ENCODE results near the gene TRPV2. TPM values are rescaled to one million over a fixed set of nuclear protein-coding genes. Genes with fewer than 3 reads are reported as not detected.
A peak's percentile ranks its signal among the peaks of the same experiment; 100 is the strongest.
"Not testable (repeated sequence)": the region's sequence is repeated elsewhere in the genome, so short reads cannot be mapped to it uniquely, and the experiment has no call there.

The TRPV2 gene
- total and polyA plus RNA-seq, 7 donors, result 1.6 to 10.3 (median 3.9) TPM

DNA sequence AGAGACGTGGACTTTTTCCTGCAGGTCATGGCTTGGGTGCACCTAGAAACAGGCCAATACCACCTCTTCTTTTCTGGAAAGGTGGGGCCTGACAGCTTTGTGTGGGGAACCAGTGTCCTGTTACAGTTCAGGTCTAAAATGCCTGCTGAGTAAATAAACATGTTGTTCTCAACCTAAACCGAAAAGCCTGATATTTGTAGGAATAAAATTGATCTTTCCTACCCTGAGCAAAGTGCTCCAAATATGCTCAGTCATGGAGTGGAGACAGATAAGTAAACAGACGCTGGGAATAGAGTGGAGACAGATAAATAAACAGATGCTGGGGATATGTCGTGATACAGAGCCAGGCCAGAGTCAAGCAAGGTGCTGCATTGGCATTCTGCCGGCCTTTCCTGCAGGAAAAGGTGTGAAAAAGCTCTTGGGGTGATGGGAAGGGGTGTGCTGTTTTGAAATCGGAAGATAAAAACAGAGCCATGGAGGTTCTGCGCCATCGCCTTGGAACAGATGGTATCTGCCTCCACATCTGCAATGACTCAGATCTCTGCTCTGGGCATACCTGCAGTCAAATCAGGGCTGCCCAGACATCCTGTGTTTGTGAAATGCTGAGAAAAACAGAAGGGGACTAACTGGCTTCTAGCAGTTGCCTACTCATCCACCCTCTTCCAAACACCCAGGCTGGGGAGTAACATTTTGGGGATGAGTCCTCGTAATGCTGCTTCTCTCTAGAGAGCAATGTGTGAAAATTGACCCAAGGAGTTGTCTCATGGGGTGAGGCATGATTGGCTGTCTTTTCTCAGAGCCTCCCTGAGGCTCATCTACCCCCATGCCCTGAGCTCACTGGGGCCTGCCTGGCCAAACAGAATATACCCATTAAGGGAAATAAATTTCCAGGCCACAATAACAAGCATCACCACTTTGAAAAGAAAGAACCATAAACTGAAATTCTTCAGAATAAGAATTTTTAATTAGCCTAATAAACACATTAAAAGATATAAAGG, 16.8 kb upstream of the TRPV2 start:
- Histone ChIP-seq H3K4me1 (peaks cover 16% of the 10 kb centered on the region), H3K9me3 (no peaks in the 10 kb centered on the region), H3K4me3 (peak overlapping the region; percentile 19), H3K36me3 (ENCODE audit: insufficient read depth in 1 of 2, low read depth in 1 of 2) (no peaks in the 10 kb centered on the region), H3K27ac (peak overlapping the region; percentile 10), H3K27me3 (ENCODE audit: insufficient read depth in 3 of 3, low read length in 2 of 3) (no peaks in the 10 kb centered on the region)
- intact Hi-C loops (cut with DNase I), result no loop called here
- TF ChIP-seq, protein P1, sequence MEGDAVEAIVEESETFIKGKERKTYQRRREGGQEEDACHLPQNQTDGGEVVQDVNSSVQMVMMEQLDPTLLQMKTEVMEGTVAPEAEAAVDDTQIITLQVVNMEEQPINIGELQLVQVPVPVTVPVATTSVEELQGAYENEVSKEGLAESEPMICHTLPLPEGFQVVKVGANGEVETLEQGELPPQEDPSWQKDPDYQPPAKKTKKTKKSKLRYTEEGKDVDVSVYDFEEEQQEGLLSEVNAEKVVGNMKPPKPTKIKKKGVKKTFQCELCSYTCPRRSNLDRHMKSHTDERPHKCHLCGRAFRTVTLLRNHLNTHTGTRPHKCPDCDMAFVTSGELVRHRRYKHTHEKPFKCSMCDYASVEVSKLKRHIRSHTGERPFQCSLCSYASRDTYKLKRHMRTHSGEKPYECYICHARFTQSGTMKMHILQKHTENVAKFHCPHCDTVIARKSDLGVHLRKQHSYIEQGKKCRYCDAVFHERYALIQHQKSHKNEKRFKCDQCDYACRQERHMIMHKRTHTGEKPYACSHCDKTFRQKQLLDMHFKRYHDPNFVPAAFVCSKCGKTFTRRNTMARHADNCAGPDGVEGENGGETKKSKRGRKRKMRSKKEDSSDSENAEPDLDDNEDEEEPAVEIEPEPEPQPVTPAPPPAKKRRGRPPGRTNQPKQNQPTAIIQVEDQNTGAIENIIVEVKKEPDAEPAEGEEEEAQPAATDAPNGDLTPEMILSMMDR (IDR thresholded peaks at IDR 0.05), result no peak
- peak in 1 of 2 donors; percentile 7 for DNase-seq
- no peak for ATAC-seq
- 66% methylated on average over 9 of the region's 9 CpGs for WGBS, 3 donors

DNA sequence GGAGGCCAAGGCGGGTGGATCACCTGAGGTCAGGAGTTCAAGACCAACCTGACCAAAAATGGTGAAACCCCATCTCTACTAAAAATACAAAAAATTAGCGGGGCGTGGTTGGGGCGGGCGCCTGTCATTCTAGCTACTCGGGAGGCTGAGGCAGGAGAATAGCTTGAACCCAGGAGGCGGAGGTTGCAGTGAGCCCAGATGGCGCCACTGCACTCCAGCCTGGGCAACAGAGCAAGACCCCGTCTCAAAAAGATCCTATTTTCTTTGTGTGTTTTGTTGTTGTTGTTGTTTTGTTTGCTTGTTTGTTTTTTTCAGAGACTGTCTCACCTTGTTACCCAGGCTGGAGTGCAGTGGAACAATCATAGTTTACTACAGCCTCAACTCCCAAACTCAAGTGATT, 11.5 kb upstream of the TRPV2 start:
- H3K27ac ChIP-seq; H3K9me3 ChIP-seq; H3K4me1 ChIP-seq; intact Hi-C loops (cut with DNase I); H3K4me3 ChIP-seq; ATAC-seq; H3K36me3 ChIP-seq (ENCODE audit: insufficient read depth in 1 of 2, low read depth in 1 of 2): not testable (repeated sequence)
- H3K27me3 ChIP-seq (ENCODE audit: insufficient read depth in 3 of 3, low read length in 2 of 3), result peaks cover 0 to 25% (median 8%) of the 10 kb centered on the region in 3 donors
- DNase-seq, result peak in 1 of 2 donors; percentile 8
- 95 to 97% (median 95%) methylated on average over 9 of the region's 9 CpGs for WGBS, 3 donors

- DNase-seq (peak; percentile 47 to 67), ATAC-seq (peak; percentile 21 to 65 (median 48))
- TF ChIP-seq, protein P1 (IDR thresholded peaks at IDR 0.05), result no peak
- Histone ChIP-seq H3K36me3 (ENCODE audit: insufficient read depth in 1 of 2, low read depth in 1 of 2) (no peaks in the 10 kb centered on the region), H3K4me1 (no peaks in the 10 kb centered on the region), H3K27me3 (ENCODE audit: insufficient read depth in 3 of 3, low read length in 2 of 3) (peaks cover 0 to 25% (median 8%) of the 10 kb centered on the region in 3 donors), H3K9me3 (no peaks in the 10 kb centered on the region), H3K27ac (peak overlapping the region; percentile 60), H3K4me3 (peak overlapping the region; percentile 67)
- WGBS, 3 donors, result 6 to 10% (median 9%) methylated on average over 61 to 67 of the region's 67 CpGs
- intact Hi-C loops (cut with DNase I), result no loop called here
Measured at GRCh38 chr17:16406742-16407674, 8.4 kb upstream of the TRPV2 start.

DNA sequence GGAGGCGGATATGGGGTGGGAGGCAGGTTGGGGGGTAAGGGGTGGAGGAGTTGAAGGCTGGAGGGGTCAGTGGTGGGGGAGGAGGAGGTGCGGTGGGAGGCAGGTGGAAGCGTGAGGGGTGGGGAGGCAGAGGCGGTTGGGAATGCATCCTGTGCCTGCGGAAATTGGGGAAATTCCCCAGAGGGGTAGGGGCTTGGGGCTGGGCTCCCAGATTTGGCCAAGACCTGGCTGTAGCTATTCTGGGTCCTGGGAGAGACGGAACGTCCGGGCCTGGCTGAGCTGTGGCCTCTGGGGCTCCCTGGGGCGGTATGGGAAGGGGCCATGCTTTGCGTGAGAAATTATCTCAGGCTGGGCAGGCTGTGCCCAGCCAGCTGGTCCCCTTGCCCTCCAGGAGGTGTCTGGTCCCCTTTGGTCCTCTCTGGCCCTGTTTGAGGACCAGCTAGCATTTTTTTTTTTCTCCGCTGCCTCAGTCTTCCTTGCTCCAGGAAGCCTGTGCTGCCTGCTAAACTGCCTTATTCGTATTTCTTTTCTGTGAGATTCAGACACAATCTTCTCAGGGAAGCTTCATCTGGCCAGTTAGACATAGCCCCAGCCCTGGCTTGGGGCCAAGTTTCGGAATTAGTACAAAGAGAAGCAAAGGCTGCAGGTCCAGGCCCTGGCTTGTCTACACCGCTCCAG, 7.3 kb upstream of the TRPV2 start:
- Histone ChIP-seq H3K36me3 (ENCODE audit: insufficient read depth in 1 of 2, low read depth in 1 of 2) (no peaks in the 10 kb centered on the region), H3K4me3 (peak overlapping the region; percentile 32), H3K27me3 (ENCODE audit: insufficient read depth in 3 of 3, low read length in 2 of 3) (peaks cover 0 to 25% (median 8%) of the 10 kb centered on the region in 3 donors), H3K27ac (peak overlapping the region; percentile 56), H3K9me3 (no peaks in the 10 kb centered on the region), H3K4me1 (no peaks in the 10 kb centered on the region)
- intact Hi-C loops (cut with DNase I), result no loop called here
- TF ChIP-seq, protein P1 (IDR thresholded peaks at IDR 0.05), result no peak
- DNase-seq (peak; percentile 62 to 75), ATAC-seq (peak in 3 of 4 donors; percentile 30 to 54 (median 43))
- whole genome bisulfite sequencing, 3 donors, result 25 to 31% (median 29%) methylated on average over 8 to 14 of the region's 14 CpGs
